Smooth muscle cell (in vitro differentiated cells): ENCODE data around the gene GLRX. TPM values are rescaled to one million over a fixed set of nuclear protein-coding genes. Genes with fewer than 3 reads are reported as not detected.

Source experiments
- DNase-seq: peaks from one replicate; lab custom pipeline; 2025; ENCODE audit not compliant: unreplicated experiment; lab: John Stamatoyannopoulos, UW
- H2AFZ ChIP-seq: fragments of 200-600 bp; sonication (generic); 2 replicates; pipeline ENCODE4 v1.6.0; 2016; ENCODE audit warnings: antibody characterized with exemption, low read depth, mild to moderate bottlenecking
- H3F3A ChIP-seq: fragments of 200-600 bp; sonication (generic); 2 replicates; pipeline ENCODE4 v1.6.0; 2017; ENCODE audit warnings: antibody characterized with exemption, low read depth
- H3K27ac ChIP-seq: fragments of 200-600 bp; sonication (generic); 2 replicates; pipeline ENCODE4 v1.5.1; 2016; ENCODE audit warnings: low read depth, mild to moderate bottlenecking
- H3K27me3 ChIP-seq: fragments of 200-600 bp; sonication (generic); 2 replicates; pipeline ENCODE4 v1.6.1; 2016; ENCODE audit warnings: low read depth, mild to moderate bottlenecking
- H3K36me3 ChIP-seq: fragments of 200-600 bp; sonication (generic); 2 replicates; pipeline ENCODE4 v1.5.1; 2016; ENCODE audit warnings: low read depth
- H3K4me1 ChIP-seq: fragments of 200-600 bp; sonication (generic); 2 replicates; pipeline ENCODE4 v1.5.1; 2016; ENCODE audit warnings: low read depth
- H3K4me2 ChIP-seq: fragments of 200-600 bp; sonication (generic); 2 replicates; pipeline ENCODE4 v1.6.0; 2016; ENCODE audit warnings: mild to moderate bottlenecking
- H3K4me3 ChIP-seq: fragments of 200-600 bp; sonication (generic); 2 replicates; pipeline ENCODE4 v1.5.1; 2016; ENCODE audit warnings: mild to moderate bottlenecking
- H3K79me2 ChIP-seq: fragments of 200-600 bp; sonication (generic); 2 replicates; pipeline ENCODE4 v1.6.0; 2016; ENCODE audit warnings: low read depth, mild to moderate bottlenecking
- H3K9ac ChIP-seq: fragments of 200-600 bp; sonication (generic); 2 replicates; pipeline ENCODE4 v1.6.0; 2016; ENCODE audit warnings: low read depth
- H3K9me3 ChIP-seq: fragments of 200-600 bp; sonication (generic); replicated peaks from 2 replicates; pipeline ENCODE4 v1.5.1; 2016; ENCODE audit warnings: low read depth
- H4K20me1 ChIP-seq: fragments of 200-600 bp; sonication (generic); 2 replicates; pipeline ENCODE4 v1.6.0; 2016; ENCODE audit warnings: low read depth
- CTCF ChIP-seq: fragments of 200-600 bp; sonication (generic); IDR thresholded peaks from 2 replicates; pipeline ENCODE4 v1.5.1; 2017; ENCODE audit warnings: borderline replicate concordance, mild to moderate bottlenecking, antibody characterized with exemption; ENCODE audit not compliant: insufficient read depth, poor library complexity, severe bottlenecking
- WGBS: methylation state at CpG from one replicate; pipeline ENCODE4 v1.1.7; 2016; ENCODE audit warnings: low lambda C conversion rate; 5-methylcytosine and 5-hydroxymethylcytosine counted together
- polyA plus RNA-seq: library from polyadenylated mRNA; unstranded; fragments of >200 nt; fragmentation: Nextera tagmentation; extraction: Ambion mirVana; gene quantifications from 2 replicates; pipeline ENCODE4 v1.2.1, GENCODE V29; 2016
- total RNA-seq: library from RNA; depleted of rRNA; stranded (reverse); fragments of >200 nt; gene quantifications from 2 replicates; pipeline ENCODE4 v1.2.3, GENCODE V29; 2014

Gene GLRX
- total and polyA plus RNA-seq, 2 experiments from 2014 or later: 50.8 to 95.7 TPM

DNA sequence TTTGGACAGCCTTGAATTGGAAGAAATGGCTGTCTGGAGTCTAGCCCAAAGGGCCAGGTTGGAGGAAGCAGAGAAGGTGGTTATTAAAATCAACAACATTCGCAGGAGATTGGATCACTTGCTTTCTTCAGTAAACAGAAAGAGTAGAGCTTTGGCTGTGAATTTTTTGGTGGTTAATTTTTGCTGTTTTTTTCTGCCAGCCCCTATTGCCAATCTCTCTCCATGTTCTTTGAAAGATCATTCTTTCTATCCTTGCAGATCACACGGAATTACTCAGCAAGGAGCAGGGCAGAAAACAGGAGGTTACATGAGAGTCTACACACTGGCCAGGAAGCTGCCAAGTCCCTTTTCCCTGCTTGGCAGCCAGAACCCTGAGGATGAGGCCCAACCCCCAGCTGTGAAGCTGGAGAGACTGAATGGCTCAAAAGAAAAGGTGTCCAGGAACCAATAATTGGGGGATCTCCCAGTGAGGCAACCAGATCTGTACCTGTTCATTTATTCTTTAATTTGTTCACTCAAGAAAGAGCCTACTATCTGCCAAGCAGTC, 13.0 kb downstream of the GLRX start:
- no peak overlapping the region for H3K4me3 ChIP-seq
- no peak overlapping the region for H3K9ac ChIP-seq
- H3K36me3 ChIP-seq: no peaks in the 10 kb centered on the region
- no peak overlapping the region for H2AFZ ChIP-seq
- peak overlapping the region; percentile 76 for H3K4me2 ChIP-seq
- H4K20me1 ChIP-seq: no peaks in the 10 kb centered on the region
- H3K27me3 ChIP-seq: no peaks in the 10 kb centered on the region
- H3F3A ChIP-seq: peaks cover 24% of the 10 kb centered on the region
- peak overlapping the region; percentile 77 for H3K27ac ChIP-seq
- TF ChIP-seq CTCF: no peak
- peaks cover 19% of the 10 kb centered on the region for H3K4me1 ChIP-seq
- no peaks in the 10 kb centered on the region for H3K9me3 ChIP-seq
- WGBS: 64% methylated on average over 2 of the region's 2 CpGs
- DNase-seq: no peak
- no peaks in the 10 kb centered on the region for H3K79me2 ChIP-seq

GRCh38 chr5:95808686-95809413, 13.7 kb downstream of the GLRX start:
- no peaks in the 10 kb centered on the region for H3K27me3 ChIP-seq
- no peak for DNase-seq
- H3K27ac ChIP-seq: peak overlapping the region; percentile 77
- H3K4me2 ChIP-seq: peak overlapping the region; percentile 76
- H4K20me1 ChIP-seq: no peaks in the 10 kb centered on the region
- no peaks in the 10 kb centered on the region for H3K79me2 ChIP-seq
- TF ChIP-seq CTCF: no peak
- no peaks in the 10 kb centered on the region for H3K9me3 ChIP-seq
- no peak overlapping the region for H2AFZ ChIP-seq
- H3K4me3 ChIP-seq: no peak overlapping the region
- peaks cover 19% of the 10 kb centered on the region for H3K4me1 ChIP-seq
- H3K36me3 ChIP-seq: no peaks in the 10 kb centered on the region
- 31% methylated on average over 10 of the region's 10 CpGs for WGBS
- no peak overlapping the region for H3K9ac ChIP-seq
- H3F3A ChIP-seq: peaks cover 24% of the 10 kb centered on the region

GRCh38 chr5:95808013-95808685, 14.4 kb downstream of the GLRX start:
- no peak overlapping the region for H3K4me3 ChIP-seq
- no peaks in the 10 kb centered on the region for H3K27me3 ChIP-seq
- peaks cover 29% of the 10 kb centered on the region for H3F3A ChIP-seq
- peaks cover 19% of the 10 kb centered on the region for H3K4me1 ChIP-seq
- no peak overlapping the region for H3K4me2 ChIP-seq
- H3K79me2 ChIP-seq: no peaks in the 10 kb centered on the region
- no peaks in the 10 kb centered on the region for H4K20me1 ChIP-seq
- TF ChIP-seq CTCF: no peak
- H2AFZ ChIP-seq: no peak overlapping the region
- H3K36me3 ChIP-seq: no peaks in the 10 kb centered on the region
- H3K9ac ChIP-seq: no peak overlapping the region
- 93% methylated on average over 7 of the region's 7 CpGs for WGBS
- no peak overlapping the region for H3K27ac ChIP-seq
- no peaks in the 10 kb centered on the region for H3K9me3 ChIP-seq
- DNase-seq: no peak
